NCI-H1092 treated with DMSO at 0.1 percent for 48 hours (cell line): ENCODE measurements around the gene PLBD2.

Experiments used
- DNase-seq: peaks from one replicate; lab custom pipeline; 2025; lab: John Stamatoyannopoulos, UW

PLBD2 gene

DNA sequence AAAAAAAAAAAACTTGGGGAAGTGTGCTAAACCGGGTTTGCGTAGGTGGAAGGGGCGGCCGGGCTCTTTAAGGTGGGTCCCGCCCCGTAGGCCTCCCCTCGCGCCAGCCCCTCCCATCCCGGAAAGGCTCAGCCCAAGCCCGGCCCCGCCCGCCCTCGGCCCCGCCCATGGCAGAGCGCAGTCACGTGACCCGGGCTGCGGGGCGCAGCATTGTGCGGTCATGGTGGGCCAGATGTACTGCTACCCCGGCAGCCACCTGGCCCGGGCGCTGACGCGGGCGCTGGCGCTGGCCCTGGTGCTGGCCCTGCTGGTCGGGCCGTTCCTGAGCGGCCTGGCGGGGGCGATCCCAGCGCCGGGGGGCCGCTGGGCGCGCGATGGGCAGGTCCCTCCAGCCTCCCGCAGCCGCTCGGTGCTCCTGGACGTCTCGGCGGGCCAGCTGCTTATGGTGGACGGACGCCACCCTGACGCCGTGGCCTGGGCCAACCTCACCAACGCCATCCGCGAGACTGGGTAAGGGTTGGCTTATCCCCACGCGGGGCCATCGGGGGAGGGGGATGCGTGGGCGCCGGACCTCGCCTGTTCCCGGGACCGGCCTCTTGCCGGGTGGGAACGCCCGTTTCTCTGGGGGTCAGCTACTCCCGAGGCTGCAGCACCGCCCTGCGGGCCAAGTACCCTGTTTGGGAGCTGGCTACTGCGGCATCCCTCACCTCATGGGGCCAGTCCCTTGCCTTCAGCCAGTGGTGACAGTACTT, at the start of gene PLBD2:
TSS of gene PLBD2 (plus strand) at position 207 of the 752 bp plus-strand sequence. CDS start at position 221, 14 bp downstream.
- DNase-seq, result peak; percentile 76

GRCh38 chr12:113310489-113310888, 47.9 kb upstream of the PLBD2 start:
- DNase-seq, result peak; percentile 3

GRCh38 chr12:113314121-113314529, 44.3 kb upstream of the PLBD2 start:
- DNase-seq, result no peak

DNA sequence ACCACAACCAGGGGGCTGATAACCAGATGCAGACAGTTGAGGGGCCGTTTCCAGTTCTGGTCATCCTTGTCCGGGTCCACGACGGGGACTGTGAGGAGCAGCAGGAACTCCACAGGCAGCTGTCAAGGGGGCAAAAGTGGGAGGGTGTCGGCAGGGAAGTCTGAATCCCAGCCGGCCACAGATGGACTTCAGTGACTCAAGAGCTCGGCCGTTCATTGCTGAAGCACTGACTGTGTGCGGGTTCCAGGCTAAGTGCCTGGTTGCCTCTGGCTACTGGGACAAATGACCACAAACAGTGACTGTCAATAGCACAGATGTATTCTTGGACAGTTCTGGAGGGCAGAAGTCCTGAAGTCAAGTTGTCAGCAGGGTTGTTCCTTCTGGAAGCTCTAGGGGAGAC, 43.0 kb upstream of the PLBD2 start:
- DNase-seq, result no peak

GRCh38 chr12:113316155-113316554, 42.2 kb upstream of the PLBD2 start:
- DNase-seq, result no peak

GRCh38 chr12:113317122-113317521, 41.3 kb upstream of the PLBD2 start:
- no peak for DNase-seq

DNA sequence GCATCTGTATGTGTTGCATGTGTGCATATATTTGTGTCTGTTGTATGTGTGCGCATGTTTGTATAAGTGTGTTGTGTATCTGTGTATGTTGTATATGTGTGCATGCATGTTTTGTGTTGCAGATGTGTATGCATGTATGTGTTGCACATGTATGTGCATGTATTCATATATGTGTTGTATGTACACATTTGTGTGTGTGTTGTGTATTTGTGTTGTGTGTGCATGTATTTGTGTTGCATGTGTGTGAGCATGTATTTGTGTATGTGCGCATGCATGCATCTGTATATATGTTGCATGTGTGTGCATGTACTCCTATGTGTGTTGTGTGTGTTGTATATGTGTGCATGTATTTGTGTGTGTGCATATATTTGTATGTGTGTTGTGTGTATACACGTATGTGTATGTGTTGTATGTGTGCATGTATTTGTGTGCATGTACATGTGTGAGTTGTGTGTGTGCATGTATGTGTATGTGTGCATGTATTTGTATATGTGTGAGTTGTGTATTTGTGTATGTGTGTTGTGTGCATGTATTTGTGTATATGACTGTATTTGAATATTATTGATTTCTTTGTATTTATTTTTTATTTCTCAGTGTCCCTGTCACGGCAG, 40.2 kb upstream of the PLBD2 start:
- DNase-seq, result no peak

- DNase-seq, result no peak
These were observed 39.3 kb upstream of the PLBD2 start for GRCh38 chr12:113318900-113319628.

- no peak for DNase-seq
These were observed 38.0 kb upstream of the PLBD2 start for GRCh38 chr12:113320401-113320800.

DNA sequence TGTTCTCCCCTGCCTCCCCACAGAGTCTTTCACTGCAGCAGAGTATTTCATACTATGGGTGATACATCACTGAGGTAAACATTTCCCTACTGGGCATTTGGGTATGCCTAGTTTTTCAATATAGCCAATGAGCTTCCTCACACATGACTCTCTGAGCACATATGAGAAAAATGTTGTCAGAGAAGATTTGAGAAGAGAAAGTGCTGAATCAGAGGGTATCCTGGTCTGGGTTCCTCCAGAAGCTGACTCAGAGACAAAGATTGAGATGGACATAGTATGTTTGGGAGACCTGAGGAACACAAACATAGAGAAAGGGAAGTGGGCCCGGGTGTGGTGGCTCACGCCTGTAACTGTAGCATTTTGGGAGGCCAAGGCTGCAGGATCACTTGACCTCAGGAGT, 36.0 kb upstream of the PLBD2 start:
- DNase-seq, result no peak

GRCh38 chr12:113325916-113326315, 32.5 kb upstream of the PLBD2 start:
- DNase-seq, result no peak

GRCh38 chr12:113326775-113327395, 31.5 kb upstream of the PLBD2 start:
- no peak for DNase-seq

GRCh38 chr12:113328368-113328889, 30.0 kb upstream of the PLBD2 start:
- no peak for DNase-seq

- DNase-seq, result no peak
These were observed 29.2 kb upstream of the PLBD2 start for GRCh38 chr12:113329022-113329790.

GRCh38 chr12:113329791-113330417, 28.5 kb upstream of the PLBD2 start:
- DNase-seq, result no peak

GRCh38 chr12:113330505-113330904, 27.9 kb upstream of the PLBD2 start:
- DNase-seq, result no peak

- no peak for DNase-seq
These were observed 25.5 kb upstream of the PLBD2 start for GRCh38 chr12:113332688-113333417.

GRCh38 chr12:113333418-113333750, 25.0 kb upstream of the PLBD2 start:
- no peak for DNase-seq

- no peak for DNase-seq
These were observed 24.3 kb upstream of the PLBD2 start for GRCh38 chr12:113333877-113334785.
